ENCODE results near the gene CD247.

Gene CD247

DNA sequence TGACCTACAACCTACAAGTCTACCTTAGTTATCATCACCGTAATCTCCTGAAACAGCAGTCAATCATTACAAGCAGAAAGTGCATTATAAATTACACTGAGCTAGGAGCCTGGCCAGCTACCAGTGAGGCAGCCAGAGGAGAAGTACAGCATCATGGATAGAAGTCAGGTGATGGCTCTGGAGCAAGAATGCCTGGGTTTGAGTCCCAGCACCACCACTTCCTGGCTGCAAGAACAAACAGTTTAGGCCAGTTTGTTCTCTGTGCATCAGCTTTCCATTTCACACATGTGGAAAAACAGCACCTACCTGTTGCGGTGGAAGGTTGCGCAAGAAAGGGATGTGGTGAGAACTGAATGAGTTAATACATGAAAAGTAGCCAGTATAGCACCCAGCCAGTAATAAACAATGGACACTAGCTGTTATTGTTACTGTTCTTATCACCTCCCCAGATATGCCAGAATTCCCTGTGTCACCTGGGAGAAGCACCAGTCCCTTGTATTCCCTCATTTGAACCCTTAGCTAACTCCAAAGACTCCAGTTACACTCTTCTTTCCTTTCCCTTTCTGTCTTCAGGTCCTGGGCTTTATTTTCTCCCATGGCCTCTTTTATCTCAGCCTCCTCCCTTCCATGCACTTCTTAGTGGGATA is 26.2 kb upstream of the CD247 start:
- H3F3A ChIP-seq (ENCODE audit: low read depth): no peaks in the 10 kb centered on the region
- H2AFZ ChIP-seq (ENCODE audit: low read length): no peak overlapping the region
- H3K79me2 ChIP-seq (ENCODE audit: insufficient read depth, low read length): no peaks in the 10 kb centered on the region
- H3K27me3 ChIP-seq (ENCODE audit: insufficient read depth, low read length, poor library complexity, severe bottlenecking): no peaks in the 10 kb centered on the region
- H3K4me3 ChIP-seq (ENCODE audit: low read length, poor library complexity, severe bottlenecking): no peak overlapping the region
- H3K9me2 ChIP-seq (replicated peaks; ENCODE audit: low read depth, low read length): no peaks in the 10 kb centered on the region
- peaks cover 11% of the 10 kb centered on the region; the same call in 1 of the 2 replicates for H3K36me3 ChIP-seq (ENCODE audit: insufficient read depth, low read length)
- peaks cover 15% of the 10 kb centered on the region for H3K4me1 ChIP-seq (ENCODE audit: insufficient read depth, low read length, poor library complexity, severe bottlenecking)
- H3K9ac ChIP-seq (ENCODE audit: low read depth, low read length, poor library complexity, severe bottlenecking): no peak overlapping the region
- no peaks in the 10 kb centered on the region for H4K20me1 ChIP-seq (ENCODE audit: insufficient read depth, low read length, poor library complexity, severe bottlenecking)
- H3K9me3 ChIP-seq (ENCODE audit: insufficient read depth, low read depth, low read length): no peaks in the 10 kb centered on the region
- H3K4me2 ChIP-seq (ENCODE audit: low read depth, low read length, poor library complexity, severe bottlenecking): no peak overlapping the region
- TF ChIP-seq, protein P1, sequence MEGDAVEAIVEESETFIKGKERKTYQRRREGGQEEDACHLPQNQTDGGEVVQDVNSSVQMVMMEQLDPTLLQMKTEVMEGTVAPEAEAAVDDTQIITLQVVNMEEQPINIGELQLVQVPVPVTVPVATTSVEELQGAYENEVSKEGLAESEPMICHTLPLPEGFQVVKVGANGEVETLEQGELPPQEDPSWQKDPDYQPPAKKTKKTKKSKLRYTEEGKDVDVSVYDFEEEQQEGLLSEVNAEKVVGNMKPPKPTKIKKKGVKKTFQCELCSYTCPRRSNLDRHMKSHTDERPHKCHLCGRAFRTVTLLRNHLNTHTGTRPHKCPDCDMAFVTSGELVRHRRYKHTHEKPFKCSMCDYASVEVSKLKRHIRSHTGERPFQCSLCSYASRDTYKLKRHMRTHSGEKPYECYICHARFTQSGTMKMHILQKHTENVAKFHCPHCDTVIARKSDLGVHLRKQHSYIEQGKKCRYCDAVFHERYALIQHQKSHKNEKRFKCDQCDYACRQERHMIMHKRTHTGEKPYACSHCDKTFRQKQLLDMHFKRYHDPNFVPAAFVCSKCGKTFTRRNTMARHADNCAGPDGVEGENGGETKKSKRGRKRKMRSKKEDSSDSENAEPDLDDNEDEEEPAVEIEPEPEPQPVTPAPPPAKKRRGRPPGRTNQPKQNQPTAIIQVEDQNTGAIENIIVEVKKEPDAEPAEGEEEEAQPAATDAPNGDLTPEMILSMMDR (conservative IDR thresholded peaks at IDR 0.05; ENCODE audit: low read length): no peak
- TF ChIP-seq EZH2phosphoT487 (IDR thresholded peaks at IDR 0.05; ENCODE audit: borderline replicate concordance): no peak

DNA sequence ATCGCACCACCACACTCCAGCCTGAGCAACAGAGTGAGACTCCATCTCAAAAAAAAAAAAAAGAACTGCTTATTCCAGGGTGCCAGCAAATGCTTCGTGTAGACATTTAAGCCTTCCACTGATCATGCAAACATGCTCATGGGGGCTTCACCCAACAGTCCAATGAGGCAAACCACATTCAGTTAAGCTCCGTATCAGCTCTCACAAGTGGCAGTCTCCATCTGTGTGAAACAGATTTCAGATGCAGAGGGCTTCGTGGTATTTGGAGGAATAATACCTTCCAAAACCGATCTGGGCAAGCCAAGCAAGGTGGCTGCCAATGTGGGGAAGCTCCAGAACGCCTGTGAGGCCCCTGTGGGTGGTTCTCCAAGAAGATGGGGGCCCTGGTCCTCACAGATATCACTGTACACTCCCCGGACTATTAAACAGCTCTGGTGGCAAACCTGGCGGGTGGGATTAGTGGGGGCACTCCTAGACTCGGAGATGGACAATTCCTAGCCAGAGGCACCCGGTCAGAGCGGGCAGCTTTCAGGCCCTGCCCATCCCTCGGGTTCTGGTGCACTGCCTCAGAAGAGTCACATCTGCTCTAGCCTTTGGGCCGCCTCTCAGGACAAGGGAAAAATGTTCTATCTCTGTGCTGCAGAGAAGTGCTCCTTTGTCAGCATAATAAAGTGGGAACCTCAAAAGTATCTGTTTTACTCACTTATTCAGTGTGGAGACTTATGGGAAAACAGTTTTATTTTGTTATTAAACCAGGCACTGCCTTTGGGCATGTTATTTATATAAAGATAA is 25.1 kb upstream of the CD247 start:
- H3K36me3 ChIP-seq (ENCODE audit: insufficient read depth, low read length): peaks cover 11% of the 10 kb centered on the region; the same call in 1 of the 2 replicates
- TF ChIP-seq, protein P1 (conservative IDR thresholded peaks at IDR 0.05; ENCODE audit: low read length): no peak
- TF ChIP-seq EZH2phosphoT487 (IDR thresholded peaks at IDR 0.05; ENCODE audit: borderline replicate concordance): no peak
- H3K9me2 ChIP-seq (replicated peaks; ENCODE audit: low read depth, low read length): no peaks in the 10 kb centered on the region
- no peaks in the 10 kb centered on the region for H4K20me1 ChIP-seq (ENCODE audit: insufficient read depth, low read length, poor library complexity, severe bottlenecking)
- H3K9me3 ChIP-seq (ENCODE audit: insufficient read depth, low read depth, low read length): no peaks in the 10 kb centered on the region
- no peaks in the 10 kb centered on the region for H3K79me2 ChIP-seq (ENCODE audit: insufficient read depth, low read length)
- H2AFZ ChIP-seq (ENCODE audit: low read length): no peak overlapping the region
- no peak overlapping the region for H3K4me2 ChIP-seq (ENCODE audit: low read depth, low read length, poor library complexity, severe bottlenecking)
- H3K4me3 ChIP-seq (ENCODE audit: low read length, poor library complexity, severe bottlenecking): no peak overlapping the region
- peaks cover 6% of the 10 kb centered on the region for H3K4me1 ChIP-seq (ENCODE audit: insufficient read depth, low read length, poor library complexity, severe bottlenecking)
- no peak overlapping the region for H3K9ac ChIP-seq (ENCODE audit: low read depth, low read length, poor library complexity, severe bottlenecking)
- no peaks in the 10 kb centered on the region for H3F3A ChIP-seq (ENCODE audit: low read depth)
- no peaks in the 10 kb centered on the region for H3K27me3 ChIP-seq (ENCODE audit: insufficient read depth, low read length, poor library complexity, severe bottlenecking)

DNA sequence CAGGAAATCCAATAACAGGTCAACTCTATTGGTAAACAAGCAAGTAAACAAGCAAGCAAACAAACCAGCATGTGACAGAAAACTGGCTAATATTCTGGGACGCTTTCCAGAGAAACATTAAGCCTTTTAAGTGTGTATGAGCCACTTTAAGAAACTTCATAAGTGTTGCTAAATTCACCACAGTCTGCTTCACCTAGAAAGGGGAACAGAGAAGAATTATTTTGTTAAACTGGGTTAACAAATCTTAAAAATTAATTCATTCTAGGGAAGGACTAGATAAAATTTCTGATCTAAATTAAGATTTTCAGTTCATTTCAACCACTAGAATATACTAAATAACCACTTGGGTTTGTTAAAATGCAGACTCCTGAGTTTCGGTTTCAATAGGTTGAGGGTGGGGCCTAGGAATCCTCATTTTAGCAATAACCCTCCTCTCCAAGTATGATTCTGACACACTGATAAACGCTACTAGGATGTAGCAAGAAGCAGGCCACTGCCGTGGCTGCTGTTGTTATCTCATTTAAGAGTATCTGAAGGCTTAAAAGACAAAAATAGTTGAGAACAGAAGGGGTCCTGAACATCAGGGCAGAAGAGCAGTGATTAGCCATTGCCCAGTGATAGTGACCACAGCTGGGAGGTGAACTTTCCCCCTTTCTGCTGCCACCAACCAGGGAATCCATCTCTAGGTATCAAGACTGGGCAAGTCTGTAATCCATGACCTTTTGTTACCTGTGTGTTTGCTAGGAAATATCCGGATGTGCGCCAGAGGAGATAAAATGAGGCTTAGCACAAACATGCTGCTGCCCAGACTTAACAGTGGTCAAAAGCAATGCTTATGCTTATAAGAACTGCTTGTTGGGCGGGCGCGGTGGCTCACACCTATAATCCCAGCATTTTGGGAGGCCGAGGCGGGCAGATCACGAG is 24.0 kb upstream of the CD247 start:
- H3K9me2 ChIP-seq (replicated peaks; ENCODE audit: low read depth, low read length): no peaks in the 10 kb centered on the region
- TF ChIP-seq, protein P1 (conservative IDR thresholded peaks at IDR 0.05; ENCODE audit: low read length): no peak
- TF ChIP-seq EZH2phosphoT487 (IDR thresholded peaks at IDR 0.05; ENCODE audit: borderline replicate concordance): no peak
- H4K20me1 ChIP-seq (ENCODE audit: insufficient read depth, low read length, poor library complexity, severe bottlenecking): no peaks in the 10 kb centered on the region
- no peak overlapping the region for H3K4me3 ChIP-seq (ENCODE audit: low read length, poor library complexity, severe bottlenecking)
- no peaks in the 10 kb centered on the region for H3K27me3 ChIP-seq (ENCODE audit: insufficient read depth, low read length, poor library complexity, severe bottlenecking)
- H3K9me3 ChIP-seq (ENCODE audit: insufficient read depth, low read depth, low read length): no peaks in the 10 kb centered on the region
- H3K4me1 ChIP-seq (ENCODE audit: insufficient read depth, low read length, poor library complexity, severe bottlenecking): no peaks in the 10 kb centered on the region
- no peak overlapping the region for H3K4me2 ChIP-seq (ENCODE audit: low read depth, low read length, poor library complexity, severe bottlenecking)
- no peak overlapping the region for H2AFZ ChIP-seq (ENCODE audit: low read length)
- no peak overlapping the region for H3K9ac ChIP-seq (ENCODE audit: low read depth, low read length, poor library complexity, severe bottlenecking)
- peaks cover 11% of the 10 kb centered on the region; the same call in 1 of the 2 replicates for H3K36me3 ChIP-seq (ENCODE audit: insufficient read depth, low read length)
- H3F3A ChIP-seq (ENCODE audit: low read depth): no peaks in the 10 kb centered on the region
- H3K79me2 ChIP-seq (ENCODE audit: insufficient read depth, low read length): no peaks in the 10 kb centered on the region
